ENCODE data around the gene SLC35F3. TPM values are rescaled to one million over a fixed set of nuclear protein-coding genes. Genes with fewer than 3 reads are reported as not detected.

The SLC35F3 gene
- total and polyA plus RNA-seq, 9 of the 15 experiments (the other 6 are each of a cell fraction or from before 2014, with no cell fraction given) = 0.04 to 0.07 (median 0.04) TPM; not detected in 6

DNA sequence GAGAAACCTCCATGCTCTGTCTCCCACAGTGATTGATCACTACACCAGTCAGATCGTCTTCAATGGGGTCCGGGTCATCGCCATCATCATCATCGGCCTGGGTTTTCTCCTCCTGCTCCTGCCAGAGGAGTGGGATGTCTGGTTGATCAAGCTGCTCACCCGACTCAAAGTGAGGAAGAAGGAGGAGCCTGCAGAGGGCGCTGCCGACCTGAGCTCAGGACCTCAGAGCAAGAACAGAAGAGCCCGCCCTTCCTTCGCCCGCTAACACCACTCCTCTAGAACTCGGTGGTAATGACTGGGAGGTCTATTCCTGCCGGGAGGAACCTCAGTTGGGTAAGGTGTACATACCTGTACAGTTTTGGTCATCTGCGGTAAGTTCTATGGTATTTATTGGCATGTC, 418.5 kb downstream of the SLC35F3 start (continued):
- TF ChIP-seq PRDM10 (IDR thresholded peaks at IDR 0.05; ENCODE audit: partially characterized antibody) (peak; percentile 37), KLF16 (IDR thresholded peaks at IDR 0.05) (no peak), SRSF9 (IDR thresholded peaks at IDR 0.05; ENCODE audit: borderline replicate concordance, low read depth, low read length) (no peak), BHLHE40 (IDR thresholded peaks at IDR 0.05; ENCODE audit: low read length) (peak; percentile 54; the same call in 1 of the 2 replicates), SRSF7 (optimal IDR thresholded peaks at IDR 0.05; ENCODE audit: low read depth, low read length) (no peak), CXXC5 (CRISPR knock-in tag; IDR thresholded peaks at IDR 0.05) (peak; percentile 39; the same call in 1 of the 2 replicates), MTA1 (IDR thresholded peaks at IDR 0.05; ENCODE audit: borderline replicate concordance) (no peak), ZNF780A (CRISPR knock-in tag; IDR thresholded peaks at IDR 0.05) (no peak), RB1 (IDR thresholded peaks at IDR 0.05; ENCODE audit: low read depth) (peak; percentile 80; the same call in 1 of the 2 replicates), MLX (CRISPR knock-in tag; conservative IDR thresholded peaks at IDR 0.05) (no peak), ZNF57 (CRISPR knock-in tag; IDR thresholded peaks at IDR 0.05) (no peak), RBM17 (IDR thresholded peaks at IDR 0.05; ENCODE audit: borderline replicate concordance, low read depth, low read length) (no peak), SPI1 (IDR thresholded peaks at IDR 0.05; ENCODE audit: borderline replicate concordance, low read depth, low read length) (no peak), RHOXF2B (CRISPR knock-in tag; conservative IDR thresholded peaks at IDR 0.05) (no peak), RBM14 (IDR thresholded peaks at IDR 0.05; ENCODE audit: borderline replicate concordance, insufficient read depth, low read depth, low read length) (no peak), ETV5 (CRISPR knock-in tag; IDR thresholded peaks at IDR 0.05; ENCODE audit: low read depth) (0 out of 2 replicates have a peak, but pooled peaks have one; percentile 31), E2F5 (CRISPR knock-in tag; IDR thresholded peaks at IDR 0.05) (no peak), MTF1 (CRISPR knock-in tag; IDR thresholded peaks at IDR 0.05; ENCODE audit: borderline replicate concordance) (no peak), SLC30A9 (CRISPR knock-in tag; IDR thresholded peaks at IDR 0.05) (no peak), ZC3H8 (IDR thresholded peaks at IDR 0.05) (no peak), SAFB2 (IDR thresholded peaks at IDR 0.05; ENCODE audit: borderline replicate concordance, low read depth, low read length, severe bottlenecking) (no peak)
- TF ChIP-seq, protein P1, sequence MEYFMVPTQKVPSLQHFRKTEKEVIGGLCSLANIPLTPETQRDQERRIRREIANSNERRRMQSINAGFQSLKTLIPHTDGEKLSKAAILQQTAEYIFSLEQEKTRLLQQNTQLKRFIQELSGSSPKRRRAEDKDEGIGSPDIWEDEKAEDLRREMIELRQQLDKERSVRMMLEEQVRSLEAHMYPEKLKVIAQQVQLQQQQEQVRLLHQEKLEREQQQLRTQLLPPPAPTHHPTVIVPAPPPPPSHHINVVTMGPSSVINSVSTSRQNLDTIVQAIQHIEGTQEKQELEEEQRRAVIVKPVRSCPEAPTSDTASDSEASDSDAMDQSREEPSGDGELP (CRISPR knock-in tag; IDR thresholded peaks at IDR 0.05; ENCODE audit: borderline replicate concordance) = peak; percentile 37; the same call in 1 of the 2 replicates
- TF ChIP-seq, protein P2, sequence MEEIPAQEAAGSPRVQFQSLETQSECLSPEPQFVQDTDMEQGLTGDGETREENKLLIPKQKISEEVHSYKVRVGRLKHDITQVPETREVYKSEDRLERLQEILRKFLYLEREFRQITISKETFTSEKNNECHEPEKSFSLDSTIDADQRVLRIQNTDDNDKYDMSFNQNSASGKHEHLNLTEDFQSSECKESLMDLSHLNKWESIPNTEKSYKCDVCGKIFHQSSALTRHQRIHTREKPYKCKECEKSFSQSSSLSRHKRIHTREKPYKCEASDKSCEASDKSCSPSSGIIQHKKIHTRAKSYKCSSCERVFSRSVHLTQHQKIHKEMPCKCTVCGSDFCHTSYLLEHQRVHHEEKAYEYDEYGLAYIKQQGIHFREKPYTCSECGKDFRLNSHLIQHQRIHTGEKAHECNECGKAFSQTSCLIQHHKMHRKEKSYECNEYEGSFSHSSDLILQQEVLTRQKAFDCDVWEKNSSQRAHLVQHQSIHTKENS (CRISPR knock-in tag; IDR thresholded peaks at IDR 0.05) = no peak

All from K562 (cell line).